Fibroblast of skin of abdomen (primary cell): ENCODE results near the gene P3H4. TPM values are rescaled to one million over a fixed set of nuclear protein-coding genes. Genes with fewer than 3 reads are reported as not detected.
"Not testable (repeated sequence)": the region's sequence is repeated elsewhere in the genome, so short reads cannot be mapped to it uniquely, and the experiment has no call there.

Experiments
- DNase-seq: peaks from one replicate; pipeline ENCODE4 v3.0.0-alpha.2; 2013
- polyA plus RNA-seq, 2 experiments: library from polyadenylated mRNA; unstranded; fragments of 120-200 nt; gene quantifications; one replicate each; pipeline ENCODE4 v1.2.1, GENCODE V29; 2013; ENCODE audit not compliant: insufficient read length in 2 of 2

The P3H4 gene, protein sequence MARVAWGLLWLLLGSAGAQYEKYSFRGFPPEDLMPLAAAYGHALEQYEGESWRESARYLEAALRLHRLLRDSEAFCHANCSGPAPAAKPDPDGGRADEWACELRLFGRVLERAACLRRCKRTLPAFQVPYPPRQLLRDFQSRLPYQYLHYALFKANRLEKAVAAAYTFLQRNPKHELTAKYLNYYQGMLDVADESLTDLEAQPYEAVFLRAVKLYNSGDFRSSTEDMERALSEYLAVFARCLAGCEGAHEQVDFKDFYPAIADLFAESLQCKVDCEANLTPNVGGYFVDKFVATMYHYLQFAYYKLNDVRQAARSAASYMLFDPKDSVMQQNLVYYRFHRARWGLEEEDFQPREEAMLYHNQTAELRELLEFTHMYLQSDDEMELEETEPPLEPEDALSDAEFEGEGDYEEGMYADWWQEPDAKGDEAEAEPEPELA
- 80.2 TPM for polyA plus RNA-seq (2013, experiment 1 of 2; ENCODE audit: insufficient read length)
- polyA plus RNA-seq (2013, experiment 2 of 2; ENCODE audit: insufficient read length), result 80.0 TPM

DNA sequence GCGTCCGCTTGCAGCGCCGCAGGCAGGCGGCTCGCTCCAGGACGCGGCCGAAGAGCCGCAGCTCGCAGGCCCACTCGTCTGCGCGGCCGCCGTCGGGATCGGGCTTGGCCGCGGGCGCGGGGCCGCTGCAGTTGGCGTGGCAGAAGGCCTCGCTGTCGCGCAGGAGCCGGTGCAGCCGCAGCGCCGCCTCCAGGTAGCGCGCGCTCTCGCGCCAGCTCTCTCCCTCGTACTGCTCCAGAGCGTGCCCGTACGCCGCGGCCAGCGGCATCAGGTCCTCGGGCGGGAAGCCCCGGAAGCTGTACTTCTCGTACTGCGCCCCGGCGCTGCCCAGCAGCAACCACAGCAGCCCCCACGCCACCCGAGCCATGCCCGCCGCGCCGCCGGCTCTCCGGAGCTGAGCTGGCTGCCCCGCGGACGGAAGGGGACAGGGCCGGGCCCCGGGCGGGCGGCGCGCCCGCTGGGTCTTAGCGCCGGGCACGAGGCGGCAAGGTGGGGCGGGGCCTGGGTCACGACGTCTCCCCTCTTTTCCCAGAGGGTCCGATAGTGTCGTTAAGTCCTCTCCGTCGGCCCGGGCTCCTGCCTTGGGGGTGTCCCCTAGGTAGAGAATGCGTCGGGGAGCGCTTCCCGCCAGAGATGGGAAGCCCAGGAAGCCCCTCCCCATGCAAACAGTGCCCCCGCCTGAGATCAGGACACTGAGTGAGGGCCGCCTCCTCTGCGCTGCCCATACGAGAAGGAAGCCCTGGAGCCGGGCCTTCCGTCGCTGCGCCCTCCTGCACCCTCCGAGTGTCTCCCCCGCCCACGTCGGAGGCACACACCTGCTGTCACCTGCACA, at the start of gene P3H4:
Gene P3H4 (minus strand): TSS at position 401 of the 832 bp plus-strand sequence. CDS start 34 bp downstream, at position 367.
- DNase-seq, result peak; percentile 77

DNA sequence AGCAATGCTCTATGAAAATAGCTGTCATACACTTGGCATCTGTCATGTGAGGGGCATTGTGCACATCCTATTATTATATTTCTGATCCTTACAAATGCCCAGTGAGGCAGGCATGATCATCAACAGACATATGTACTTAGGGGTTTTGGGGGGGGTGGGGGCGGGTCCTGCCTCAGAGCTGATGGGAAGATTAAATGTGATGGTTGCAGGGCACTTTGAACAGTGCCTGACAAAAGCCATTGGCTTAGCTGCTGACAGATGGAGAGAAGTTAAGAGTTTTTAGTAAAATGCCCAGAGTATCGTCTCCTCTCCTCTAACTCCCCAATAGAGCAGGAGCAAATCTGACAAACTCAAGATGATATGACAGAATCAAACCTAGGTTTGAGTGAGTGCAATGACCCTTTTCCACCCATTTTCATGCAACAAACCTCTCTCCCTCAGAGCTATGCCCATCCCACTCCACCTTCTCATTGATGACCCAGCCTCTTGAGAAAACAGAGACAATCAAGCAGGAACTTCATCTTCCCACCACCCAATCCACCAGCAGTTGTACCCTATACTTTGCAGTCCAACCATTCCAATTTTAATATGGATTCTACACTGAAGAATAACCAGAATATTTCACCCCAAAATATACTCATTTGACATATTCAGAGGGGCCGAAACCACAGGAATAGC, 48.6 kb upstream of the P3H4 start:
- no peak for DNase-seq

DNA sequence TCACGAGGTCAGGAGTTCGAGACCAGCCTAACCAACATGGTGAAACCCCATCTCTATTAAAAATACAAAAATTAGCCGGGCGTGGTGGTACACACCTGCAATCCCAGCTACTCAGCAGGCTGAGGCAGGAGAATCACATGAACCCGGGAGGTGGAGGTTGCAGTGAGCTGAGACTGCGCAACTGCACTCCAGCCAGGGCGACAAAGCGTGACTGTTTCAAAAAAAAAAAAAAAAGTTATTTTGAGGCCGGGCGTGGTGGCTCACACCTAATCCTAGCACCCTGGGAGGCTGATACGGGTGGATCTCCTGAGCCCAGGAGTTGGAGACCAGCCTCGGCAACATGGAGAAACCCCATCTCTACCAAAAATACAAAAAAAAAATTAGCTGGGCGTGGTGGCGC, 39.6 kb upstream of the P3H4 start:
- not testable (repeated sequence) for DNase-seq

DNA sequence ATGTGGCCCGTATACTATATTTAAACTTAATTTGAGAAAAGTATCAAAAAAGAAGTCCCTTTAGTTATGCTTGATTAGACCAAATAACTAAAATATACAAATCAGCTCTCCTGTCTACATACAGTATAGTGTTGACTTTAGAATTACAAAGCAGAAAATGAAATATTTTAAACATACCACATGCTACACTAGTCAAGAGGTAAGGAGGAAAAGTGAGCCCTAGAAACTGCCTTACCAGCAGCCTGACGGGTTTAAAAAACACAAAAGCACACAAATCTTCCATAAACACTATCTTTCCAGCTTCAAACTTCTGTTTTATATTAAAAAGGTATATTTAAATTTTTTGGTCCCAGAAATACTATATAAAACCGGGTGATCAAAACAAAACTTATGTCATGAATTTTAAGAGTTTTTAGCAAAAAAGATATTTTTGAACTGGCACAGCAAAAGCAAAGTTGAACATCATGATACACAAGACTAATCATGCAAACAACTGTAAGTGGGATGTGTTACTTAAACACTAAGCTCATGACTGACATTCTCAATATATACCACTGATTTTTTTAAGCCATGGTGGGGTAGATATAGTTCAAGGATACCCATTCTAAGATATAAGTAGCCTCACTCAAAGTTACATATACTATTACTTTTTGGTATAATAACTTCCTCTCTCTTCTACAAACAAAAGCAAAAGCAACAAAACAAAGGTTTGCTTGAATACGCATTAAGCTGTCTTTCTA, 37.7 kb upstream of the P3H4 start:
- DNase-seq, result no peak

DNA sequence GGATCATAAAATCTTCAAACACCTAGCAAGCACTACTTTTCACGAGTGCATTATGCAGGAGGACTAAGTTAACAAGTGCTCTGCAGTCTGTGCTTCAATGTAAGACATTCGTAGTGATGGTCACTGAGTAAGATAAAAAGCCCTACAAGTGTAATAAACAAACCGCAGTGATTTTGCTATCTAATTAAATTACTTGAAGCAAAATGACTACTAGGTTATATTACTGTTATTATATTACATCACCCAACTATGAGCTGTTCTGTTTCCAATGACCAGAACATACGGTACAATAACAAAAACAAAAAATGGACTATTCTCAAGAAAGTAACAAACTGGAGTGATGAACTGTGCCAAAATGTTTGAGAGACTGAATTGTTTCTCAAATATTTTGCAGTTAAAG, 37.0 kb upstream of the P3H4 start:
- DNase-seq, result no peak

DNA sequence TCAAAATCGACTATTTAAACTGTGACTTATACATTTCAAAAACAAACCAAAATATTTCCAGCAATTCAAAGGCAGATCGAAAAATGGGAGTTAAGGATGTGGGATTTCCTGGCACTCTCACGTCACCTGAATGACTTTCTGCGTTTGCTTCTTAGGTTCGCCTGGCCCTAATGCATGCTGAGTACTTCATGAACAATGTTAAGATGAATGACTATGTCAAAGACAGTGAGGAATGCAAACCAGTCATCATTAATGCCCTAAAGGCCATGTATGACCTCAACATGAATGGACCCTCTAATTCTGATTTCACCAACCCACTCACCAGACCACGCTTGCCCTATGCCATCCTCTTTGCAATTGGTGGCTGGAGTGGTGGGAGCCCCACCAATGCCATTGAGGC, 33.2 kb upstream of the P3H4 start:
- DNase-seq, result no peak

DNA sequence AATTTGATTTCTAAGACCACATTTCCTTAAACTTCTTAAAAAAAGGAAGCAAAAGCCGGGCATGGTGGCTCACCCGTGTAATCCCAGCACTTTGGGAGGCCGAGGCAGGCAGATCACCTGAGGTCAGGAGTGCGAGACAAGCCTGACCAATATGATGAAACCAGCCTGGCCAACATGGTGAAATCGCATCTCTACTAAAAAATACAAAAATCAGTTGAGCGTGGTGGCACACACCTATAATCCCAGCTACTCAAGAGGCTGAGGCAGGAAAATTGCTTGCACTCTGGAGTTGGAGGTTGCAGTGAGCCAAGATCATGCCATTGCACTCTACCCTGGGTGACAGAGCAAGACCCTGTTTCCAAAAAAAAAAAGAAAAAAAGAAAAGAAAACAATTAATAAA, 29.0 kb upstream of the P3H4 start:
- not testable (repeated sequence) for DNase-seq

DNA sequence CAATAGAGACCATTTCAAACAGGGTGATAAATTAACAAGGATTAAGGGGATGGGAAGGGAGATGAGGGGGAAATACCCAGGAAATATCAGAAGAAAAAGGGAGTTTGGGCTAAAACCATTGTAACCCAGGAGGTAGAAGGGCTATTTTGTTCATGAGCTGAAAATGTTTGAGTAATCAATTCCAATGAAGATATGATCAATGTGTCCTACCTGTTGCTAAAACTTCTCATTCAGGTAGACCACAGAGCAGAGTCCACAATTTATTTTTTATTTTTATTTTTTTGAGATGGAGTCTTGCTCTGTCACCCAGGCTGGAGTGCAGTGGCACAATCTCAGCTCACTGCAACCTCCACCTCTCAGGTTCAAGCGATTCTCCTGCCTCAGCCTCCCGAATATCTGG, 27.7 kb upstream of the P3H4 start:
- not testable (repeated sequence) for DNase-seq

DNA sequence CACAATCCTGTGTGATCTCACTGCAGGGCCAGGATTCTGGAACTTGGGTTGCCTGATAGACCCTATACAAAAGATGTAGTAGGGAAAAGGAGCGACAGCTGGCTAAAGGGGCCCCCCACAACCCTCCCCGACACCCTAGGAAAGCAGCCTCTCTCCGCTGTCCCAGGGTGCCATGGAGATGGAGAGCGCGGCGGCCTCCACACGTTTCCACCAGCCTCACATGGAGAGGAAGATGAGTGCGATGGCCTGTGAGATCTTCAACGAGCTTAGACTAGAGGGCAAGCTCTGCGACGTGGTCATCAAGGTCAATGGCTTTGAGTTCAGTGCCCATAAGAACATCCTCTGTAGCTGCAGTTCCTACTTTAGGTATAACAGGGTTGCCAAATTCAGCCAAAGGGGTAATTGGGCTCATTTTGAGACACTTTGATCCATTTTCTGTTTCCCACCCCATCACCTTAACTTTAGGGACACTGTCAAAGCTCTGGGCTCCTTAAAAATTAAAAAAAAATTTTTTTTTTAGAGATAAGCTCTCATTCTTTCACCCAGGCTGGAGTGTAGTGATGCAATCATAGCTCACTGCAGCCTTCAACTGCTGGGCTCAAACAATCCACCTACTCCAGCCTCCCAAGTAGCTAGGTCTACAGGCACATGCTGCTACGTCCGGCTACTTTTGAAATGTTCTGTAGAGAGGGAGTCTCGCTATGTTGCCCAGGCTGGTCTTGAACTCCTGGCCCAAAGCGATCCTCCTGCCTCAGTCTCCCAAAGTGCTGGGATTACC, 26.2 kb upstream of the P3H4 start, which contains the start of gene KLHL10:
Gene KLHL10 (plus strand): TSS at position 65 of the 778 bp plus-strand sequence. CDS start 108 bp downstream, at position 173.
- DNase-seq, result no peak

DNA sequence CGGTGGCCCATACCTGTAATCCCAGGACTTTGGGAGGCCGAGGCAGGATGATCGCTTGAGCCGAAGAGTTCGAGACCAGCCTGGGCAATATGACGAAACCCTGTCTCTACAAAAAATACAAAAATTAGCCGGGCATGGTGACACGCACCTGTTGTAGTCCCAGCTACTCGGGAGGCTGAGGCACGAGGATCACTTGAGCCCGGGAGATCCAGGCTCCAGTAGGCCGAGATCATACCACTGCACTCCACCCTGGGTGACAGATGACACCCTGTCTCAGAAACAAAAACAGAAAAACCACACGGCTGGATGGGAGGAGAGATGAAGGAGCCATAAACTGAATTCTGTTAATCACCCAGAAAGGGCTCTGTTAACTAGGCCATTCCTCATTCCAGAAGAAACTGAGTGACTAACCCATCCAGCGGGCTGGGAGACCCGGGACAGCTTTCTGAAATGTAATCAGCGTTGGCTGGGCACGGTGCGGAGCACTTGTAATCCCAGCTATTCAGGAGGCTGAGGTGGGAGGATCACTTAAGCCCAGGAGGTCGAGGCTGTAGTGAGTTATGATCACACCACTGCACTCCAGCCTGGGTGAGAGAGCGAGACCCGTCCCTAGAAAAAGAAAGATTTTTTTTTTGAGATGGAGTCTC, 24.9 kb upstream of the P3H4 start:
- no peak for DNase-seq

DNA sequence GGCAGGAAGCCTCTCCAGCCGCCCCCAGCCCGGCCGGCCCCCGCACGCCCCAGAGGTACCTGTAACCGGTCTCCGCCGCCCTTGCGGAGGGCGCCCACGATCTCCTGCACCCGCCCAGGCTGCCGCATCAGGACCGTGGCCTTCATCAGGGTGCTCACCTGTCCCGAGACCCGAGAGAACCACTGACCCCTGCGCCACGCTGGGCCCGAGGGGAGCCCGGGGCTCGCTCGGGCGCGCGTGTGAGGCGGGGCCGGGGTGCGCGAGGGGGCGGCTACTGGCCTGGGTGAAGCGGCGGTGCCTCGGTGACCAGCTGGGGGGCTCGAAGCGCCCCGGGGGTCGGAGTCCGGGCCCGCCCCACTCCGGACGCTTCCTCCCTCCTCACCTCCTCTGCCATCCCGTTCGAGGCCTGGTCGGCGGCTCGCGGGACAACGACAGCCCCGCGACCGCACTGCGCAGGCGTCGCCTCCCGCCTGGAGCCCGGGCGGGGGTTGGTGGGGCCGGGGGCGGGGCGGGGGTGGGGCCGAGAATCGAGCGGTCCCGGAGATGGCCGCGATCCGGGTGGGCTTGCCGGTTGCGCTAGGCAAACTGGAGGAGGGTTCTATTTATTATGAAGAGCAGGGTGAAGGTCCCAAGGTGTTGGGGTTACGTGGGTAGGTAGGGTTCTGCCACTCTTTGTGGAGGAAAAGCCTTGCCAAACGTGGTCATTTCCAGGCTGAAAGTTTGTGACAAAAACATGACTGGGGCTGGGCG, 24.2 kb upstream of the P3H4 start, which contains the start of gene NT5C3B:
Gene NT5C3B (minus strand): TSS at position 433 of the 750 bp plus-strand sequence. CDS start 39 bp downstream, at position 394.
- DNase-seq, result peak; percentile 51

DNA sequence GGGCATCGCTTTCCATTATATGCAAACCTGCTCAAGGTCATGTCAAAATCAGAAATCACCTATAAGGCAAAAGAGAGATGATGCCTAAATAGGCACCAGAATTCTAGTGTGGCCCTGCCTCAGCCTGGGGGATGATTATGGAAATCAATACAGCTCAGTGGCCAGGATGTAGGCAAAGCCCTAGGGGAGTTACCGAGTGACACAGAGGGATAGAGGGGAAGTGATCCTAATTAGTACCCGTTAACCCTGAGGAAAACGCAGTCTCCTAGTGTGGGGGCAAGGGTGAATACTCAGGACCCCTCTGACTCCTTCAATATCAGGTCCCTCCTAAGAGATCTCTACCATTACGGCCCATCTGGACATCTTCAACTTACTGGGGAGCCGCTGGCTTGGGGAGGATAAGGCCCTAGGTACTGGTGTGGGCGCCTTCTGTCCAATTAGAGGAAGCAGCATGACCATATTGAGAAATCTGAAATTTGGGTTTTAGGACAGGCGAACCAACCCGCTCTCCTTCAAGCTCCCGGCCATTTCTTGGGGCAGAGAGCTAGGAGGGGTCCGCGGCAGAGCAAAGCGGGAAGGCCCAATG, 23.6 kb upstream of the P3H4 start:
- no peak for DNase-seq

DNA sequence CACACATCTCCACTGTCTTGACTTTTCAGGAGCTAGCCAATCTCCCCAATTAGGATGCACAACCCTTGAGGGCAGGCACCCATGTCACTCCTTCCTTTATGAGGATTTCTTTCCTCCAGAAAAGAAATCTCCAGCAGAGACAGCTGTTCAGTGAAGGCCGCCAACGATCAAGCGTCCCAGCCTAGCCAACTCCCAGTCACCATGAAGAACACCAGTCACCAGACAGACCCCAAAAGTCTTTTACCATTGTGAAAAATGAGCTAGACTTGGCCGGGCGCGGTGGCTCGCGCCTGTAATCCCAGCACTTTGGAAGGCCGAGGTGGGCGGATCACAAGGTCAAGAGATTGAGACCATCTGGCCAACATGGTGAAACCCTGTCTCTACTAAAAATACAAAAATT, 18.2 kb upstream of the P3H4 start:
- DNase-seq, result not testable (repeated sequence)

DNA sequence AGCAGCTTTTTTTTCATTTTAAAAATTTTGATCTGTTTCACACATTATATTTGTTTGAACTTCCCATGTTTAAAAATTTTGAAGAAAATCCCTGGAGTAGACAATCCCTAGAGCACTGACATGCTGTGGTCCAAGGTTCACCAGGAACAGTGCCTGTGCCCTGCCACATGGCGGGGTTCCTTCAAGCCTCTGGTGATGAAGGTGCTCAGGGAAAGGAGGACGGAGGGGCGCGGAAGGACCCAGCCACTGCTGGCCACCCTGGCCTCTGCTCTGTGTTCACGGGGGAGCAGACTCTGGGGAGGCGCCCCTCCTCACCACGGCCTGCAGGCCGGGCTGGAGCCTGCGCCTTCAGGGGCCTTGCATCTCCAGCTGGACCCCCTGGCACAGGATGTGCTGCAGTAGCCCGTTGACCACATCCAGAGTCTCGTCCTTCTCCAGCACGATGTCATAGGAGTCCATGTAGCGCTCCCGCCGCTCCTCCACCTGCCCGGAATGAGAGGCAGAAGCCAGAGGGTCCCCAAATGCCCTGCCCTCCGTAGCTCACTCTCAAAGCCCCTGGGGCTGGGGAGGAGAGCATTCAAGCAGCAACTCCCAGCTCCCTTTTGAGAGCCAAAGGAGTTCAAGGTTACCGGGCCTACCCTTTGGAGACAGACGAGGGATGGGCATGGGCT, 13.6 kb upstream of the P3H4 start:
- DNase-seq, result no peak

DNA sequence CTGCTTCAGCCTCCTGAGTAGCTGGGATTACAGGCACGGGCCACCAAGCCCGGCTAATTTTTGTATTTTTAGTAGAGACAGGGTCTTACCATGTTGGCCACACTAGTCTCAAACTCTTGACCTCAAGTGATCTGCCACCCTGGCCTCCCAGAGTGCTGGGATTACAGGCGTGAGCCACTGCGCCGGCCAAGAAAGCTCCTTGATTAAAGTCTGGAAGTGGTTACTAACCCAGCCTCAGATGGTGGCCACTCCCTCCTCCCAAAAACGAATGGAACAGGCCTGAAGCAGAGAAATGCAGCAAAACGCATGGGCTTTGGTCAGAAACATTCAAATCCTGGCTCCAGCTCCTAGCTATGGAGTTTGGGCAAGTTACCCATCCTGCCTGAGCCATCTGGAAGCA, 12.3 kb upstream of the P3H4 start:
- DNase-seq, result no peak

DNA sequence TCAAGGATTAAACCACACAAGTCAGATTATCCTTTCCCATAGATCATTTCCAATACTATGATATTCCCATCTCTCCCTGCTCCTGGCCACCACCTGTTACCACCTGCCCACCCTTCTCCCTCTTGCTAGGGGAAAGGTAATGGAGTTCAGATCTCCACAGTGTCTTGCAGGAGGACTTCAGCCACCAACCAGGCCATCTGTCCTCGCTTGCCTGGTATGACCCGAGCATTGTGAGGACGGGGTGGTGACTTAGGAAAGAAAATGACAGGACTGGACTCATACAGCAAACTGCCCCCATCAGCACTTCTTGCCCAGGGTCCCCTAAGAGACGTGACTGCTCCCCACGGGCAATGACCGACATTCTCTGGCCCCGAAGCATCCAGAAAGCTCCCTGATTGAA, 11.8 kb upstream of the P3H4 start:
- no peak for DNase-seq

DNA sequence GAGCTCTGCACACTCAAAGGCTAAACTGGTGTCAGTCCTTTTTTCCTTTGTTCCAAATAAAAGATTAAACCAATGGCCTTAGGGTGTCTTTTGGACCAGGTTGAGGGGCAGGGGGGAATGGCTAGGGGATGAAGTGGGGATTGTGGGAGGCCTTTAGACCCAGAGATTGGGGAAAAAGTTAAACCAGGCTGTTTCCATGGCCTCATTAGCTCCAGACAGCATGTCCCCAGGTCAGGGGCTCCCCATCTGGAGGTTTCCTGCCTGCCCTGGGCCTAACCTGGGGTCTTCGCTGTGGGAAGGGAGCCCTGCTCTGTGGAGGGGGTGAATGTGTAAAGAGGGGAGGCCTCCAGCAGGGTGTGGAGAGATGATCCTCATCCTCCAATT, 11.4 kb upstream of the P3H4 start:
- DNase-seq, result no peak

DNA sequence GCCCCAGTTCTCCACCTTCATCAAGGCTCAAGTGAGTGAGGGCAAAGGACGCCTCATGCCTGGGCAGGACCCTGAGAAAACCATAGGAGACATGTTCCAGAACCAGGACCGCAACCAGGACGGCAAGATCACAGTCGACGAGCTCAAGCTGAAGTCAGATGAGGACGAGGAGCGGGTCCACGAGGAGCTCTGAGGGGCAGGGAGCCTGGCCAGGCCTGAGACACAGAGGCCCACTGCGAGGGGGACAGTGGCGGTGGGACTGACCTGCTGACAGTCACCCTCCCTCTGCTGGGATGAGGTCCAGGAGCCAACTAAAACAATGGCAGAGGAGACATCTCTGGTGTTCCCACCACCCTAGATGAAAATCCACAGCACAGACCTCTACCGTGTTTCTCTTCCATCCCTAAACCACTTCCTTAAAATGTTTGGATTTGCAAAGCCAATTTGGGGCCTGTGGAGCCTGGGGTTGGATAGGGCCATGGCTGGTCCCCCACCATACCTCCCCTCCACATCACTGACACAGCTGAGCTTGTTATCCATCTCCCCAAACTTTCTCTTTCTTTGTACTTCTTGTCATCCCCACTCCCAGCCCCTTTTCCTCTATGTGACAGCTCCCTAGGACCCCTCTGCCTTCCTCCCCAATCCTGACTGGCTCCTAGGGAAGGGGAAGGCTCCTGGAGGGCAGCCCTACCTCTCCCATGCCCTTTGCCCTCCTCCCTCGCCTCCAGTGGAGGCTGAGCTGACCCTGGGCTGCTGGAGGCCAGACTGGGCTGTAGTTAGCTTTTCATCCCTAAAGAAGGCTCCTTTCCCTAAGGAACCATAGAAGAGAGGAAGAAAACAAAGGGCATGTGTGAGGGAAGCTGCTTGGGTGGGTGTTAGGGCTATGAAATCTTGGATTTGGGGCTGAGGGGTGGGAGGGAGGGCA, 10.7 kb upstream of the P3H4 start:
- DNase-seq, result no peak
